Stimulated activated CD4-positive, alpha-beta T cell treated with anti-CD3 and anti-CD28 coated beads, Interleukin-15, amount 100 ng/mL, for 48 hours (primary cell): Measurements from ENCODE around the gene ERN2.
A peak's percentile ranks its signal among the peaks of the same experiment; 100 is the strongest.

Source experiments
- DNase-seq, 2 donors: peaks; one replicate each; pipeline ENCODE4 v3.0.0-alpha.2; 2020; ENCODE audit warnings: low read depth in 2 of 2

ERN2 gene

DNA sequence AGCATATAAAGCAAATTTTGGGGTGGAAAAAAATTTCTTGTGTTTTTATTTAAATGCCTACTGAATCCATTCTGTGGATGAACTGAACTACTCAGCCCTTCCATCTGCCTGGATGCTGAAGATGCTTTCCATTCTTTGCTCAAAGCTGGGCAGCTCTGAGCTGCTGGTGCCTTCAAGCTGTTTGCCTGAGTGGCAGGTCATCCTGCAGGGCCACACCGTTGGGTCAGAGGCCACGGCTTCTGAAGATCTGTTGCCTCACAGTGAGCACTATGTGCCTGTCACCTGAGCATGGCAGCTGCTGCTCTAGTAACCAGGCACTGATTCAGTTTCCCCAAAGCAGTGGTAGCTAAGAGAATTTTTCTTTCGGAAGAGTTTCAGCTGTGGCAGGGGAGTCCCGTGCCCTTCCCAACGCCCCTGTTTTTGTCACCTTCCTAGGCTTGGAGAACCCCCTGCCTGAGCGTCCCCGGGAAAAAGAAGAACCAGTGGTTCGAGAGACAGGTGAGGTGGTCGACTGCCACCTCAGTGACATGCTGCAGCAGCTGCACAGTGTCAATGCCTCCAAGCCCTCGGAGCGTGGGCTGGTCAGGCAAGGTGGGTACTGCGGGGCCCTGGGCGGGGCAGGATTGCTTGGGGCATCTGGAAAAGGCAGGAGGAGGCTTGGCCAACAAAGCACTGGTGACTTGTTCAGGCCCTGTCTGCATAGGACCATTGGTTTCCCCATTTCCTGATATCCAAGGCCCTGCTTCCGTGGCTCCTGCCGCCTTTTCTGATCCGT lies 25.8 kb downstream of the ERN2 start:
- DNase-seq: no peak

DNA sequence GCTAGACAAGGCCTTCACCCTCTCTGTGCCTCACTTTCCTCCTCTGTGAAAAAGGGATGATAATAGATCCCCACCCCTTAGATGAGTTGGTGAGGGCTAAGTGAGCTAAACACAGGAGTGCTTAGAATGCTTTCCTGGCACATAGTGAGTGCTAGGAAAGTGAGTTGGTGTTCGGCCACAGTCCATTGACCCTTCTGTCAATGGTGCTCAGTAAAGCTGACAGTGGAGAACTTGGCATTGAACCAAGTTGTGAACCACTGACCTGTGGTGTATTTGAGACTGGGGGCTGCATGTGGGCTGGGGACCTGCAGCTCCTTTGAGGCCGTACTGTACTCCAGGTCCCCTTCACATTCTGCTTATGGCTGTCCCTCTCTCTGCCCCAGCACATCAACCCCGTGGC lies 29.5 kb downstream of the ERN2 start:
- no peak for DNase-seq

DNA sequence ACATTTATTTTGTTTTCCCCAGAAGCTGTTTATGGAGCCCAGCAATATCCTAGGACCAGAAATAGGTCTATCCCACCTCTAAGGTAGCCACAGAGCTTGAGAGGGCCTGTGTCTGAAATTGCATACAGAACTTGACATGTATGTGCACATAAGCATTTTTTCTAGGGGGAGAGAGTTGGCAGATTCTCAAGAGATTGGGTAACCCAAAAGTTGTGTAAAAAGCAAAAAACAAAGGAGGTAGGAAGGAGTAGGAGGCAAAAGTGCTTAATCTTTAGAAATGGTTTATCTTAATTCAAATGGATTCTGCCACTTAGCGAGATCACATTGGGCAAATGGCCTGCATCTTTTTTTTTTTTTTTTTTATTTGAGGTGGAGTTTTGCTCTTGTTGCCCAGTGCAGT lies 30.8 kb downstream of the ERN2 start:
- DNase-seq: no peak

DNA sequence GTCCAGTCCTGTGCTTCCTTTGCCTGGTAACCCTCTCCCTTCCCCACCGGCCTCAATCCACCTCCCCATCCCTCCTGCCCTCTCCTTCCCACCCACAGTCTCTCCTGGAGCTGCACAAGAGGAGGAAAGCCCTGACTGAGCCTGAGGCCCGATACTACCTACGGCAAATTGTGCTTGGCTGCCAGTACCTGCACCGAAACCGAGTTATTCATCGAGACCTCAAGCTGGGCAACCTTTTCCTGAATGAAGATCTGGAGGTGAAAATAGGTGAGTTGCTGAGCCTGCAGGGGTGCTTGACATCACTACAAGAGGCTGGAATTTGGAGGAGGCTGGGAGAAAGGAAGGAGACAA lies 33.1 kb downstream of the ERN2 start:
- DNase-seq: no peak

DNA sequence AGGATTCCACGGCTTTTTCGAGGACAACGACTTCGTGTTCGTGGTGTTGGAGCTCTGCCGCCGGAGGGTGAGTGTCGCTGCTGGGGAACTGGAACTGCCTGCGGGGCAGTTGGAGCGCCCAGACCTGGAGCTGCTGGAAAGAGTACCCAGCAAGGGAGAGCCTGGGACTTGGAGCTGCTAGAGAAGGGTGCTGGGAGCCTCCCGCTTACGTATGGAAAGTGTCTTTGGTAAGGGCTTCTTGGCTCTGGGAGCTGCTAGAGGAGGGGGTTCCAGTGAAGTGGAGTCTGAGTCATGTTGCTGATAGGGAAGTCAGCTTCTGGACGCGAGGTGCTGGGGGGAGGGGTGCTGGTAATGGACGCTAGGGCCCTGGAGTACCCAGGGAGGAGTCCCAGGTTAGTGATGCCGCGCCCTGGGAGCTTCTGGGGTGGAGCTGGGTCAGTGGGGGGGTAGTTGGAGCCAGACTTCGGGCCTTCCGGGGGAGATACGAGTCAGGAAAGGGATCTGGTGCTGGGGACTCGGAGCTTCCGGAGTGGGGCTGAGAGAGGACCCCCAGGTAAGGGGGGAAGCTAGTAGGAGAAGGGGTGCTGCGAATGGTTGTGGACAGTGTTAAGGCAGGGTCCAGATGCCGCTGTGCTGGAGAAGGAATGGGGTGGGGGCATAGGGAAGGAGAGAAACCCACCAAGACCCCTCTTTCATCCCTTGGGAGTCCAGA lies 33.6 kb downstream of the ERN2 start:
- no peak for DNase-seq

DNA sequence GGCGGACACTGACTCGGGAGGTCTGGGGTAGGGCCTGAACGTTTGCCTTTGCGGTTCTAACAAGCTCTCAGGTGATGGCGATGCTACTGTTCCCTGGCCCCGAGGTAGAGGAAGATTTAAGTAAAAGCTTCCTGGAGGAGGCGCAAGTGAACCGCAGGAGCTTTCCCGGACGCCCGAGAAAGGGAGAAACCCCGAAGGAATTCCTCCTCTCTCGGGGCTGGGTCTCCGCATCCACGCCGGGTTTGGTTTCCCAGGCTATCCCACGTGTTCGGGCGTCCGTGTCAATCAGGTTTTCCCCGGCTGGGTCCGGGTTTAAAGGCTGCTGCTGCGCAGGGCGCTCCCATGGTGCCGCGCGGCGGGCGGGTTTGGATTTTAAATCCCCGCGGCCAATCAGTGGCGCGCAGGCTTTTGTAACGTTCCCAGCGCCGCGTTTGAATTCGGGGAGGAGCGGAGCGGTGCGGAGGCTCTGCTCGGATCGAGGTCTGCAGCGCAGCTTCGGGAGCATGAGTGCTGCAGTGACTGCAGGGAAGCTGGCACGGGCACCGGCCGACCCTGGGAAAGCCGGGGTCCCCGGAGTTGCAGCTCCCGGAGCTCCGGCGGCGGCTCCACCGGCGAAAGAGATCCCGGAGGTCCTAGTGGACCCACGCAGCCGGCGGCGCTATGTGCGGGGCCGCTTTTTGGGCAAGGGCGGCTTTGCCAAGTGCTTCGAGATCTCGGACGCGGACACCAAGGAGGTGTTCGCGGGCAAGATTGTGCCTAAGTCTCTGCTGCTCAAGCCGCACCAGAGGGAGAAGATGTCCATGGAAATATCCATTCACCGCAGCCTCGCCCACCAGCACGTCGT lies 34.4 kb downstream of the ERN2 start, which contains the start of gene PLK1:
Gene PLK1 (plus strand): TSS at position 460 of the 844 bp plus-strand sequence. CDS start 44 bp downstream, at position 504.
- peak; percentile 69 to 78 for DNase-seq

DNA sequence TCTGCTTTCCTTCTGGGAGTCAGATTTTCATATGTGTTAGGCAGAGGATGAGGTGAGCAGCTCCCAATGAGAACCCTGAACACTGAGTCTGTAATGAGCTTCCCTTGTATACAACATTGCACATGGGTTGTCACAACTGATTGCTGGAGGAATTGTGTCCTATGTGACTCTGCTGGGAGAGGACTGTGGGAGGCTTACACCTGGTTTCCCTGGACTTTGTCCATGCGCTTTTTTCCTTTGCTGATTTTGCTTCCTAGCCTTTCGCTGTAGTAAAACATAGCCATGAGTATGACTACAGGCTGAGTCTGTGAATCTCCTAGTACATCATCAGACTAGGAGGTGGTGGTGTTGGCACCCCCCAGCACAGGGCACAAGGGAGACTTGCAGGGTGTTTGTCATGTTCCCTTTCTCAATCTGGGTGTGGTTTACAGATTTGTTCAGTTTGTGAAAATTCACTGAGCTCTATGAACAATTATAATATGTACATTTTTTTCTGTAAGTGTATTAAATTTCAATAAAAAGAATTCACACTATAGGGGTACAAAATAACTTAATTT lies 36.0 kb downstream of the ERN2 start:
- no peak for DNase-seq

DNA sequence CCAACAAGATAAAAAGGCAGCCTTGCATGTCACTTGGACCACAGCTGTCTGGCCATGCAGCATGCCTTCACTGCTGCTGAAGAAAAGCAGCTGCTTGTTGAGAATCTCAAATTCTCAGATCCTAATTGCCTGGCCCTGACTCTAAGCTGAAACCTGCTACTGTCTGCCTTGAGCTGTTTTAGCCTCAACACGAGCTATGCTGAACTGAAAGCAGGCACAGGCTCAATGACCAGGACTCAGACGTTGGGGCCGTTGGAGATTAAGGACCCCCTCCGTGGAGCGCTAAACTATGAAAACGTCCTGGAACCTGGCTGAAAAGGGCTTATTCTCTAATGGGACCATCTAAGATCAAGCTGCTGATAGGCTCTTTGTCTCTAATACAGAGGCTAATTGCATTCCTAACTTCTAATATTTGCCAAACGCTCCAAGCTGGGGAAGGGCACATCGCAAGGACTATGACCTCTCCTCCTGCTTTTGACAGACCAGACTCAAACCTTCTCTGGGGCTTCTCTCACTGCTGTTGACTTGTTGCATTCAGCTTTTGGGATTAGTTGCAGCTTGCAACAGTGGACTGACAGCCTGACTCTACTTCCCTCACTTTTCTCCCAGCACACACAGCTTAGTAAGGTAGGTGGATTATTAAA lies 38.9 kb downstream of the ERN2 start:
- DNase-seq: no peak

DNA sequence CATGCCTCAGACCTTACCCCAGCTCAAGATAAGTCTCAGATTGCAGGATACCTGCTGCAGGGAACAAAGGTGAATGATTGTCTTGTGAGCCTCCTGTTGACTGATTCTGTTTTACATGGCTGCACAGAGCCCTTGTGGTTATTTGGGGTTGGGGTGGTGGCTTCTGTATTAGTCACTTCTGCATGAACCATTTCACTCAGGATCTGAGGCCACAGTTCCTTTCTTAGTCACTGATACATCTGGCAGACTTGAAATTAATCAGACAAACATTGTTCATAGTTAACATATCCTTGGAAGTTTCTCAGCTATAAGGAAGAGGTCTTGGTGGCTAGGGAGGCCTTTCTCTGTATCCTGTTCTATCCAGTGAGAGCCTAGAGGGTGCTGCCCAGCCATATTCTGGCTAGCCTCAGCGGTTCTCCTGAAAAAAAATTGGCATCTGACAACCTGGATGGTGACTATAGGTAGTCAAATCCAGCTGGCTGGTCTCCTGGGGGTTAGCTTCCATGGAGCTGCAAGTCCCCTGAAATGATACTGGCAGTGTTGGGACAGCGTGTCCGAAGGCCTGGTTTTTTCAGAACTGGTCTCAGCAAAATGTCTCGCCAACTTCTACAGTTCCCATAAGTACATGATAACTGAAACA lies 42.8 kb downstream of the ERN2 start:
- DNase-seq: peak in 1 of 2 donors; percentile 50

DNA sequence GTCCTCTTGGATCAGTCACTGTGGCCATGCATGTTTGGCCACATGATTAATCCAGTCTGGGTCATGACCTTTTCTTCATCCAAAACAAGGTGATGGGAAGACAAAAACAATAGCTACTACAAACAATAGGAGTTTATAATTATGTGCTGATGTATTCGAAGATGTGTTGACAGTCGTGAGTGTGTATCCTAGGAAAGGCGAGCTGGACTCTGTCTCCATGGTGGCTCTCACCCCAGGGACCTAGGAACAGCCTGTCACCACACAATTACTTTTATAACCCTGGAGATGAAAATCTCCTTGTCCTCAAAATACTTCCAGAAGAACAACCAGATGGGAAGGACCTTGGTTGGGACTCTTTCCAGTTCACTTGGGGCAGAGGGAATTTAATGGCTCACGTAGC lies 44.1 kb downstream of the ERN2 start:
- DNase-seq: no peak

DNA sequence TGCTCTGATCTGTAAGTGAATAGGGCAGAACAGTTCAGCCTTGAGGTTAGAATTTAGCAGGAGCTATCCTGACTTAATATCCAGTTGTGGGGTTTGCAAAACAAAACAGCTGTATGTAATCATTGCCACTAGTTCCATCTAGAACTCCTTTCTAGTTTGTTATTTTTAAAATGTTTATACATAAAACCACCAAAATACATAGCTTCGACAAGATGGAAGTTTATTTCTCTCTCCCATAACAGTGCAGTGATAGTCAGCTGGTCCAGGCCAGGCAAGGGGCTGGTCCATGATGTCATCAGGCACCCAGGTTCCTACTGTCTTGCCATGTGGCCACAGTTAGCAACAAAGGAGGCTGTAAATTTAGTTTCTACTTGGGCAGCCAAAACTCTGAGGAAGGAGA lies 44.8 kb downstream of the ERN2 start:
- DNase-seq: no peak

DNA sequence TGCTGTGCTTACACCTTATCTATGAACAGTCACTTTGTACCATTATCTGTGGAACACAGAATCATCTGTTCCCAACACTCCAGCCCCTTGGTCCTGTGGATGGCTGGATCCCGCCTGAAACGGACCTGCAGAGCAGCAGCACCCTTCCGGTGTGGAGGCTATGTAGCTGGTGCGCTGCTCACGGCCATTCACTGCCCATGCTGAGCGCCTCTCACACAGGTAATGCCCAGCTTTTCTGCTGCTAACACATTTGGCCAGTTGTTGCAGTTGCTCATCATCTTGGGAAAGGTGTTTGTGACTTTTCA lies 45.7 kb downstream of the ERN2 start:
- no peak for DNase-seq

DNA sequence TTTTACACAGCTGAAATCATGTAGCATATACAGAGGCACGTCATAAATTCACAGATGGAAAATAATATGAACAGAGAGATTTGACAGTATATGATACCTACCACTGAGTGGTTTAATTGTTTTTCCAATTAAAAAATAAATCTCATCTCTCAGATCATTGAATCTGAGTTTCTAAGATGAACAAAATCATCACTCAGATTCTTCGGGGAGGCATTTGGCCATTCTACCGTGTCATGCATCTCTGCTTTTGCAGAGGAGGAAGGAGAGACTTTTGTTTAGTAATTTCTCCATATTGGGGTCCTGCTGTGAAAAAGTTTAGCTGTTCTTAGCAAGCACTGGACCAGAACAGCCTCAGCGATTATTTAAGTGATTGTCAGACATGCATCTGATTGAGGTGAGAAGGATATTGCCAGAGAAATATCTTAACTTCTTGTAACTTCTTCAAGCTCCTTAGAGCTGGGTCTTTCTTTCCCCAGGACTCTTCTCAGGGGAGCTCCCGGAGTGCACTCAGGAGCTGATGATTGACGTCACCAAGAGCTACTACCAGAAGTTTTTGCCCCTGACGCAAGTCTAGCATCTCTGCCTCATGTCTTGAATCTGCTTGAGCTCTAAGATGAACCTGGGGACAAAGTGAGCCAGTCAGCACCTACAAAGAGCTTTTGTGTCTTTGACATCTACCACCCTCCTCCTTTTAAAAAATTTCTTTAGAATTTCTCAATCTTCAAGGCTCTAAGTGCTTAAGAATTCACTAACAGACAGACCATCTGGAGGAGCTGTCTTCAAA lies 46.3 kb downstream of the ERN2 start:
- DNase-seq: no peak

DNA sequence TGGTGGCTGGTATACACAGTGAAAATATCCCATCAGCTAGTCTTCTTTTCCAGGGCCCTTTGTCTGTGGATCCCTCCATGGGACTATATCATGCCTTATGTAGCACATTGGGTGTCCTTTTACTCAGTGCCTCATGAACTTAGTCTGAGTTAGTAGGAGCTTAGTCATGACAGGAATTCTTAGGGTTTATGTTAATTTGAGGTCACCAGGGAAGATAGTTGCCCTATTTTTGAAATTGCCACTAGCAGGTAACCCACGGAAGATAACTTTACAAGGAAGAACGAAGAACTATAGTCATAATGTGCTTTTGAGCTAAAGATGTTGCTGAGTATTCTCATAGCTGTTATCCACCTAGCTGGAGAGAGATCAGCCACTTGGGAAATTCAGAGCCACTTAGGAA lies 49.1 kb downstream of the ERN2 start:
- no peak for DNase-seq

DNA sequence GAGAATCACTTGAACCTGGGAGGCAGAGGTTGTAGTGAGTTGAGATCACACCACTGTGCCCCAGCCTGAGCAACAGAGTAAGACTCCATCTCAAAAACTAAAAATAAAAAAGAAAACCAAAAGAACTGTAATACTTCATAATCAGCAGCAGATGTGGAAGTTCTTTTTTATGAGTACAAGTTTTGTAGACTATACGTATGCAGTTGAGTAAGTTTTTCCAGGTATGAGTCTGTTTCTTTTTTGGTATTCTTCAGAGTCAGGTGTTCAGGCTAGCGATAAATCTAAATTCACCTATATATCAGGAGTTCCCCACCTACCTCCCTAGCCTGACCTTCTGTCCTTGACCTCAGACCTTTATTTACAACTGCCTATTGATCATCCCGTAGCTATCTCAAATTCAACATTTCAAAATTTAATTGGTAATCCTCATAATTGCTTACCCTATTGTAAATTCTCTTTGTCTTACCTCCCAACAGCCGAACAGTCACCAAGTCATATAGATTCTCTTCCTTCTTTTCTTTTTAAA lies 61.0 kb downstream of the ERN2 start:
- DNase-seq: no peak

DNA sequence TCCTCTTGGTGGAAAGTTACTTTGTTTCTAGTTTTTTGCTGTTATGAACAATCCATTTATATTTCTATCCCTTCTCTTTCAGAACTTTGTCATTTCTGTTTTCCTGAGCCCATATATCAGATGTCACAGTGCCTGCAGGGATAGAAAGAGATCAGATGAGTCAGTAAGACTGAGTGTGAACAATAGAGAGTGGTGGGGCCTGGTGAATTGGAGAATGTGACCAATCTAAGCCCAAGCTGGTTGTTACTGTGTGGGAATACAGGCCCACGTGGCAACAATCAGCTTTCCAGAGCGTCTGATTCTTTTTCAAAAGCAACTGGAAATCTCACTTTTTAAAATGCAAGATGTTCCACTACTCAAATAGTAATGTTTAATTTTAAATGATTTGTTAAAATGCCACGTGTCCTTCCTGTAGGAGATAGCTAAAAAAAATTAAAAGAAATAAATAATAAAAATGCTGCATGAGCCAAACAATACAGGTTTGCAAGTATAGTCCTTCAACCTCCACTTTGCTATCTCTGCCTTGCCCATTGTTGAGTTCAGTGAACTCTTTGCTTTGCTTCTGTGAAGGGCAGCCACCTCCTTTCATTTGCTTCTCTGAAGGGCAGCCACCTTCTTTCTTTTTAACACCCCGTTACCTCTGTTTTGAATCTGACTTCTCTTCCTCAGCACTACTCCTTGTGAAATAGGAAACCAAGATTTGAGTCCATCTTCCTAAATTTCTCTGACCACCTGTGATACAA lies 62.2 kb downstream of the ERN2 start:
- no peak for DNase-seq

DNA sequence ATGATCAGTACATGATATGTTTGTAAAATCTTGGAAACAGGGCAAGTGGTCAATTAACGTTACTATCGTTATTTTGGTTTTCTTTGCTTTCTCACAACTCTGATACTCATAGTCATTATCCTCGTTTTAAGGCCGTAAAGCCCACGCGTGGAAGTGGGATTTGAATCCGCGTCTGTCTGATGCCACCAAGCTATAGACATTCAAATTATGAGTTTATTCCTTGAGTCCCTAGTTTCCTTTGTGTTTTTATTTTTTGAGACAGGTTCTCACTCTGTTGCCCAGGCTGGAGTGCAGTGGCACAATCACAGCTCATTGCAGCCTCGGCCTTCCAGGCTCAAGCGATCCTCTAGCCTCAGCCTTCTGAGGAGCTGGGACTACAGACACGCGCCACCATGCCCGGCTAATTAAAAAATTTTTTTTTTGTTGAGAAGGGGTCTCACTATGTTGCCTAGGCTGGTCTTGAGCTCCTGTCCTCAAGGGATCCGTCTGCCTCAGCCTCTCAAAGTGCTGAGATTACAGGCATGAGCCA lies 70.7 kb downstream of the ERN2 start:
- no peak for DNase-seq

DNA sequence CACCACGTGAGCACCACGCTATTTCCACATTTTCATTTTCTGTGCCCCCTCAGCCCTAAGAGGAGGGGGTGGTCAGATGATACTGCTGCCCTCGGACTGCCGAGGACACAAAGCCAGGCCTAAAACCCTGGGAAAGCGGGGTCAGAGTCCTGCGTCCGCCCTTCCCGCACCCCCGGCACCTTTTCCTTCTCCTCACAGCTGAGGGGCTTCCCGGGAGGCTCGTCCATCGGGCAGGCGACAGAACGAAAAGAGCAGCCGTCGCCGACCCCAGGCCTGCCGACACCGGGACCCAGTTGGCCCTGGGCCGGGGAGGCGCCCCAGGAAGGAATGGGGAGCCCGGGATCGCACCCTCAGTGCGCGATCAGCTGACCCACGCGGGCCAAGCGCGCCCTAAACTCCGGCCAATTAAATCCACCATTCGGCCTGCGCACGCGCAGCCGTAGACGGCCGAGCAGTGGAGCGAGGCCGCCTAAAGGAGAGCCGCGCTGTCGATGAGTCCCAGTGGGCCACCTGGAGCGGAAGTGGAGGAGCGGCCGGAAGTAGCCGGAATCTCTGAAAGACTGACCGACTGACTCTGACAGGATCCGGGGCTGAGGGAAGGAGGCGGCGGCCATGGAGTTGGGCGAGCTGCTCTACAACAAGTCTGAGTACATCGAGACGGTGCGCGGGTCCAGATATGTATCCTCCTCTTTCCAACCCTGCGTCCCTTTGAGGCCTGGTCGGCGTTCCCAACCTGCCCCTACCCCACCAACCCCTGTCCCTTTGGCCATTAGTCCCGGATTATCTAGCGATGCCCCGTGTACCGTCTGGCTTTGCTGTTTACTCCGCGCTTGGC lies 71.9 kb downstream of the ERN2 start, which contains the start of the genes DCTN5 and PALB2:
Gene DCTN5 (plus strand): TSS at position 536 of the 835 bp plus-strand sequence. CDS start 77 bp downstream, at position 613.
Gene PALB2 (minus strand): TSS at position 380 of the 835 bp plus-strand sequence. CDS start 153 bp downstream, at position 227.
- peak; percentile 85 to 86 for DNase-seq
